Chondrocyte (in vitro differentiated cells): ENCODE measurements around the gene LTBP3. TPM values are rescaled to one million over a fixed set of nuclear protein-coding genes. Genes with fewer than 3 reads are reported as not detected.
A peak's percentile ranks its signal among the peaks of the same experiment; 100 is the strongest.

ENCODE experiments used
- DNase-seq: peaks from one replicate; pipeline ENCODE4 v3.0.0; 2021; ENCODE audit warnings: mixed read lengths, low spot score
- H3K27ac Mint-ChIP-seq: one replicate; pipeline ENCODE4 v1.8.0; 2021; ENCODE audit warnings: mild to moderate bottlenecking, moderate library complexity, mixed read lengths; ENCODE audit not compliant: unreplicated experiment
- H3K27me3 Mint-ChIP-seq: 2 replicates; pipeline ENCODE4 v1.8.0; 2021; ENCODE audit warnings: low read depth, mixed read lengths
- H3K36me3 Mint-ChIP-seq: 2 replicates; pipeline ENCODE4 v1.8.0; 2021; ENCODE audit warnings: low read depth, mixed read lengths
- H3K4me1 Mint-ChIP-seq: 2 replicates; pipeline ENCODE4 v1.8.0; 2021; ENCODE audit warnings: low read depth, mild to moderate bottlenecking, mixed read lengths
- H3K4me3 Mint-ChIP-seq: one replicate; pipeline ENCODE4 v1.8.0; 2021; ENCODE audit warnings: mild to moderate bottlenecking, moderate library complexity, mixed read lengths; ENCODE audit not compliant: unreplicated experiment
- H3K9me3 Mint-ChIP-seq: 2 replicates; pipeline ENCODE4 v1.8.0; 2021; ENCODE audit warnings: low read depth, mixed read lengths
- CTCF ChIP-seq: fragments of 200-600 bp; sonication (generic); IDR thresholded peaks from 2 replicates; pipeline ENCODE4 v1.5.0; 2021; ENCODE audit warnings: antibody characterized with exemption, mild to moderate bottlenecking, moderate library complexity
- total RNA-seq: library from RNA; stranded (reverse); gene quantifications from 3 replicates; pipeline ENCODE4 v1.2.1, GENCODE V29; 2021

LTBP3 gene
- total RNA-seq, 1 donor from 2014 or later: 271 TPM

GRCh38 chr11:65554842-65555430 is 3.2 kb downstream of the LTBP3 start:
- H3K4me1 Mint-ChIP-seq: peaks cover 56% of the 10 kb centered on the region
- no peak overlapping the region for H3K4me3 Mint-ChIP-seq
- no peaks in the 10 kb centered on the region for H3K9me3 Mint-ChIP-seq
- TF ChIP-seq CTCF: no peak
- H3K36me3 Mint-ChIP-seq: peaks cover 21% of the 10 kb centered on the region
- no peak for DNase-seq
- H3K27ac Mint-ChIP-seq: peak overlapping the region; percentile 41
- H3K27me3 Mint-ChIP-seq: no peaks in the 10 kb centered on the region

GRCh38 chr11:65554057-65554818 is 3.9 kb downstream of the LTBP3 start:
- H3K4me1 Mint-ChIP-seq: peaks cover 49% of the 10 kb centered on the region
- DNase-seq: no peak
- H3K27me3 Mint-ChIP-seq: no peaks in the 10 kb centered on the region
- no peak for TF ChIP-seq CTCF
- no peaks in the 10 kb centered on the region for H3K9me3 Mint-ChIP-seq
- H3K36me3 Mint-ChIP-seq: peaks cover 23% of the 10 kb centered on the region
- H3K4me3 Mint-ChIP-seq: no peak overlapping the region
- H3K27ac Mint-ChIP-seq: peak overlapping the region; percentile 41

GRCh38 chr11:65553301-65554001 is 4.7 kb downstream of the LTBP3 start:
- no peak for TF ChIP-seq CTCF
- H3K36me3 Mint-ChIP-seq: peaks cover 27% of the 10 kb centered on the region
- peaks cover 41% of the 10 kb centered on the region for H3K4me1 Mint-ChIP-seq
- H3K27me3 Mint-ChIP-seq: no peaks in the 10 kb centered on the region
- H3K4me3 Mint-ChIP-seq: no peak overlapping the region
- DNase-seq: no peak
- H3K27ac Mint-ChIP-seq: no peak overlapping the region
- H3K9me3 Mint-ChIP-seq: no peaks in the 10 kb centered on the region

GRCh38 chr11:65552388-65552951 is 5.7 kb downstream of the LTBP3 start:
- peaks cover 41% of the 10 kb centered on the region for H3K4me1 Mint-ChIP-seq
- no peaks in the 10 kb centered on the region for H3K9me3 Mint-ChIP-seq
- no peak overlapping the region for H3K27ac Mint-ChIP-seq
- peaks cover 34% of the 10 kb centered on the region for H3K36me3 Mint-ChIP-seq
- no peaks in the 10 kb centered on the region for H3K27me3 Mint-ChIP-seq
- no peak for DNase-seq
- no peak overlapping the region for H3K4me3 Mint-ChIP-seq
- TF ChIP-seq CTCF: peak; percentile 3
